ENCODE data around the gene PSD4. TPM values are rescaled to one million over a fixed set of nuclear protein-coding genes. Genes with fewer than 3 reads are reported as not detected.

PSD4 gene
- total RNA-seq, 1 experiment from 2014 or later, result 9.6 TPM

- no peak for DNase-seq (ENCODE audit: unreplicated experiment)
- Mint-ChIP-seq H3K4me3 (ENCODE audit: unreplicated experiment) (no peak overlapping the region), H3K9me3 (ENCODE audit: unreplicated experiment) (no peaks in the 10 kb centered on the region), H3K27me3 (ENCODE audit: insufficient read depth, unreplicated experiment) (no peaks in the 10 kb centered on the region), H3K36me3 (ENCODE audit: insufficient read depth, unreplicated experiment) (peaks cover 5% of the 10 kb centered on the region), H3K27ac (ENCODE audit: low read depth, unreplicated experiment) (no peak overlapping the region), H3K4me1 (ENCODE audit: insufficient read depth, unreplicated experiment) (peaks cover 27% of the 10 kb centered on the region)
- intact Hi-C loops (cut with micrococcal nuclease), result no loop called here
- BruUV-seq (replicated peaks), result no TSS peak
- CTCF ChIA-PET, result interaction anchor here (1.8 kb wide), 1 partner anchor 37 kb away, joined by 14 read pairs; no protein-coding TSS in a partner anchor
- POLR2A ChIA-PET, result interaction anchor here (0.7 kb wide), 1 partner anchor 781 kb away, joined by 3 read pairs; no protein-coding TSS in a partner anchor
- TF ChIP-seq, protein P1, sequence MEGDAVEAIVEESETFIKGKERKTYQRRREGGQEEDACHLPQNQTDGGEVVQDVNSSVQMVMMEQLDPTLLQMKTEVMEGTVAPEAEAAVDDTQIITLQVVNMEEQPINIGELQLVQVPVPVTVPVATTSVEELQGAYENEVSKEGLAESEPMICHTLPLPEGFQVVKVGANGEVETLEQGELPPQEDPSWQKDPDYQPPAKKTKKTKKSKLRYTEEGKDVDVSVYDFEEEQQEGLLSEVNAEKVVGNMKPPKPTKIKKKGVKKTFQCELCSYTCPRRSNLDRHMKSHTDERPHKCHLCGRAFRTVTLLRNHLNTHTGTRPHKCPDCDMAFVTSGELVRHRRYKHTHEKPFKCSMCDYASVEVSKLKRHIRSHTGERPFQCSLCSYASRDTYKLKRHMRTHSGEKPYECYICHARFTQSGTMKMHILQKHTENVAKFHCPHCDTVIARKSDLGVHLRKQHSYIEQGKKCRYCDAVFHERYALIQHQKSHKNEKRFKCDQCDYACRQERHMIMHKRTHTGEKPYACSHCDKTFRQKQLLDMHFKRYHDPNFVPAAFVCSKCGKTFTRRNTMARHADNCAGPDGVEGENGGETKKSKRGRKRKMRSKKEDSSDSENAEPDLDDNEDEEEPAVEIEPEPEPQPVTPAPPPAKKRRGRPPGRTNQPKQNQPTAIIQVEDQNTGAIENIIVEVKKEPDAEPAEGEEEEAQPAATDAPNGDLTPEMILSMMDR (IDR thresholded peaks at IDR 0.05; ENCODE audit: unreplicated experiment), result no peak
Measured at GRCh38 chr2:113162173-113162572, 11.6 kb upstream of the PSD4 start.

DNA sequence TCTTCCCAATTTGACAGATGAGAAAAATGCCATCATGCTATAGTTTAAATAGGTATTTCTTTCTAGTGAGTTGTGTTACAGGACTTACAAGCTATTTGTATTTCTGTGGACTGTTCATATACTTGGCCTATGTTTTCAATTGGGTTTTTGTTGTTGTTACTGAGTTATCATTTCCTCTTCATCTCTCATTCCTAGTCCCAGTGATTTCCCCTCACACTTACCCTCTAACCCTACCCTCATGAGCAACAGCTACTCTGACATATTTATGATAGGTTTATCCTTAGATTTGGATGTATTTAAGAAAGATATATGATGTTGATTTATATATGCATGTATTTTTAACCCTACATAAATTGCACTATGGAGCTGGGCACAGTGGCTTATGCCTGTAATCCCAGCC, 10.9 kb upstream of the PSD4 start:
- TF ChIP-seq, protein P1 (IDR thresholded peaks at IDR 0.05; ENCODE audit: unreplicated experiment), result no peak
- no peak overlapping the region for H3K4me3 Mint-ChIP-seq (ENCODE audit: unreplicated experiment)
- ChIA-PET POLR2A (no interaction called here), CTCF (interaction anchor here (0.6 to 4.3 kb wide), 4 partner anchors 24 to 104 kb away, joined by 4 to 45 read pairs (median 9); no protein-coding TSS in a partner anchor)
- no TSS peak for BruUV-seq (replicated peaks)
- peaks cover 5% of the 10 kb centered on the region for H3K36me3 Mint-ChIP-seq (ENCODE audit: insufficient read depth, unreplicated experiment)
- intact Hi-C loops (cut with micrococcal nuclease), result no loop called here
- no peak for DNase-seq (ENCODE audit: unreplicated experiment)
- peaks cover 26% of the 10 kb centered on the region for H3K4me1 Mint-ChIP-seq (ENCODE audit: insufficient read depth, unreplicated experiment)
- H3K27me3 Mint-ChIP-seq (ENCODE audit: insufficient read depth, unreplicated experiment), result no peaks in the 10 kb centered on the region
- no peaks in the 10 kb centered on the region for H3K9me3 Mint-ChIP-seq (ENCODE audit: unreplicated experiment)
- no peak overlapping the region for H3K27ac Mint-ChIP-seq (ENCODE audit: low read depth, unreplicated experiment)

DNA sequence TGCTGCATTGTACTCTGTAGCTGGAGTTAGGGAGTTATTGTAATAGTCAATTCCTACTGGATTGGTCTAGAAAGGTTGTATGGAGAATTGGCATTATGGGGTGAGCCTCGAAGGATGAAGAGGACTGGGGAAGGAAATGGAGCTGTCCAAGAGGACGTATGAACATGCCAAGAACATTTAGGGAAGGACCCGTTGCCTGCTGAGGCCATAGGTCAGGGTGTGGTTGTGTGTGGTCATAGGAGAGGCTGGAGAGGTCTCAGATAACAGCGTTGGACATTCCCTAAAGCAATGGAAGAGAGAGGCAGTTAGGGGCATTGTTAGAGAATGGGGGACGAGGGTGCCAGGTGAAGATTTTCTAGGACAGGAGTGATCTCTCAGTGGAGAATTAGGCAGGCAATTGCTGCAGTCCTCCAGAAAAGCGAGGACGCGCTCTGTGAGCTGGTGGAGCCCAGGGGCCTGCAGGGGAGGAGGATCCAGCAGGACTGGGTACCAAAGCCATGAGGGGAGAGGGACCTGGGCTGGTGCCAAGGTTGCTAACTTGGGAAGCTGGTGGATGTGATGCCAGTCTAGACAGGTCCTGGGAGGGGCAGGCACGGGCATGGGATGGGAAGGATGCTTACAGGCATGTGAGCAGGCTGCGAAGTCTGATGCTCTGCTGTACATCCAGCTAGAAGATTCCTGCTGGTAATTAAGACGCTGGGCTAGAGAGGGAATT, 9.4 kb upstream of the PSD4 start:
- Mint-ChIP-seq H3K27me3 (ENCODE audit: insufficient read depth, unreplicated experiment) (no peaks in the 10 kb centered on the region), H3K27ac (ENCODE audit: low read depth, unreplicated experiment) (peak overlapping the region; percentile 43), H3K9me3 (ENCODE audit: unreplicated experiment) (no peaks in the 10 kb centered on the region), H3K36me3 (ENCODE audit: insufficient read depth, unreplicated experiment) (peaks cover 5% of the 10 kb centered on the region), H3K4me3 (ENCODE audit: unreplicated experiment) (no peak overlapping the region), H3K4me1 (ENCODE audit: insufficient read depth, unreplicated experiment) (peaks cover 12% of the 10 kb centered on the region)
- ChIA-PET CTCF (interaction anchor here (0.7 to 4.3 kb wide), 5 partner anchors 10 to 226 kb away, joined by 3 to 45 read pairs (median 5); no protein-coding TSS in a partner anchor), POLR2A (interaction anchor here (0.7 kb wide), 1 partner anchor 40 kb away, joined by 3 read pairs; no protein-coding TSS in a partner anchor)
- TF ChIP-seq, protein P1 (IDR thresholded peaks at IDR 0.05; ENCODE audit: unreplicated experiment), result no peak
- BruUV-seq (replicated peaks), result no TSS peak
- peak; percentile 44 for DNase-seq (ENCODE audit: unreplicated experiment)
- intact Hi-C loops (cut with micrococcal nuclease), result no loop called here

DNA sequence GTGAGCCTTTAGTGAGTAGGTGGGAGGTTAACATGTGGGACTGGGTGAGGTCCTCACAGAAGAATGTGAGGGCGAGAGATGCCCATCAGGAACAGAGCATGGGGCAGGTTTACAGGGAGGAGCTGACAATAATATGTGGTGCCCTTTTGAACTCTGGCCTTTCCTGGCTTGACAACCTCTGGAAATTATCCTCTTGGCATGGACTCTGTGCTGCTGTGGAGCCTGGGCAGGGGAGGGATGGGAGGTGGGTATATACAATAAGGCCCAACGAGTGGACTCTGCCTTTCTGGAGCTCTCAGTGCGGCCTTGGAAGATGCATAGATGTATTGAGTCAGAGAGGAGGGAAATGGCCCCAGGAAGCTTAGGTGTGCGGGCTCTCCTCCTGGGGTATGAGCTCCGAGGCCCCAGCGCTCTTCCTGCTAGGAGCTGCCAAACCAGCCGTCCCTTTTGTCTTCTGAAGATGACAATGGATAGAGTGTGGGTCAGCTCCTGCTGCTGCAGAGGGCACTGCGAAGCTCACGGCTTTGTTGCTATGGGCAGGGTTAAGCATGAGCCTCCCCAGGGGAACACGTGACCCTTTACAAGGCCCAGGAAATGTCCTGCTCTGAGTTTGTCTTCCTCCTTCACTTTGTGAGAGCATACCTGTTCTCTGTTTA, 8.7 kb upstream of the PSD4 start:
- Mint-ChIP-seq H3K4me1 (ENCODE audit: insufficient read depth, unreplicated experiment) (peaks cover 17% of the 10 kb centered on the region), H3K27me3 (ENCODE audit: insufficient read depth, unreplicated experiment) (no peaks in the 10 kb centered on the region), H3K27ac (ENCODE audit: low read depth, unreplicated experiment) (no peak overlapping the region), H3K36me3 (ENCODE audit: insufficient read depth, unreplicated experiment) (peaks cover 5% of the 10 kb centered on the region), H3K4me3 (ENCODE audit: unreplicated experiment) (no peak overlapping the region), H3K9me3 (ENCODE audit: unreplicated experiment) (peaks cover 6% of the 10 kb centered on the region)
- TF ChIP-seq, protein P1 (IDR thresholded peaks at IDR 0.05; ENCODE audit: unreplicated experiment), result no peak
- no peak for DNase-seq (ENCODE audit: unreplicated experiment)
- CTCF ChIA-PET, result interaction anchor here (0.7 to 4.3 kb wide), 6 partner anchors 9 to 225 kb away, joined by 3 to 45 read pairs (median 4); no protein-coding TSS in a partner anchor
- POLR2A ChIA-PET, result interaction anchor here (0.7 kb wide), 1 partner anchor 40 kb away, joined by 3 read pairs; no protein-coding TSS in a partner anchor
- BruUV-seq (replicated peaks), result no TSS peak
- intact Hi-C loops (cut with micrococcal nuclease), result no loop called here
